HEK293 (cell line): ENCODE data around the gene FAM81A.

Source experiments
- CTCF ChIA-PET: fragments of 350-600 bp; formaldehyde crosslinking; extraction: SDS; loops from one replicate; lab custom pipeline; 2021; ENCODE audit warnings: antibody characterized with exemption; lab: Yijun Ruan, JAX
- POLR2A ChIA-PET: fragments of 300-600 bp; formaldehyde crosslinking; extraction: SDS; loops from one replicate; lab custom pipeline; 2020; ENCODE audit warnings: antibody characterized with exemption, inconsistent platforms; lab: Yijun Ruan, JAX
- H3K27ac ChIP-seq: fragments of 200-500 bp; sonication (Bioruptor generic); 2 replicates; pipeline ENCODE4 v1.5.1; 2014; ENCODE audit warnings: low read depth, low read length, control low read depth, inconsistent platforms; ENCODE audit errors: extremely low read depth
- H3K36me3 ChIP-seq, 2 experiments: fragments of 200-500 bp in 1 of 2; sonication (Bioruptor generic) in 1 of 2; 1 replicate in 1 of 2; 2 replicates in 1 of 2; pipeline ENCODE4 v1.5.1; 2014 to 2017; ENCODE audit warnings: inconsistent platforms in 2 of 2, low read length in 2 of 2; ENCODE audit not compliant: control insufficient read depth in 2 of 2, insufficient read depth in 1 of 2
- H3K4me1 ChIP-seq: fragments of 200-500 bp; sonication (Bioruptor generic); 2 replicates; pipeline ENCODE4 v1.5.1; 2014; ENCODE audit warnings: mild to moderate bottlenecking, low read length, inconsistent platforms; ENCODE audit not compliant: control insufficient read depth, insufficient read depth
- H3K4me3 ChIP-seq: 2 replicates; pipeline ENCODE4 v1.5.1; 2011; ENCODE audit warnings: low read depth, mild to moderate bottlenecking, control low read depth, low read length, moderate library complexity
- H3K9me3 ChIP-seq: fragments of 200-500 bp; sonication (Bioruptor generic); 2 replicates; pipeline ENCODE4 v1.5.1; 2014; ENCODE audit warnings: low read depth, low read length, inconsistent platforms; ENCODE audit not compliant: control insufficient read depth, insufficient read depth
- ATF2 ChIP-seq: fragments of 450-650 bp; formaldehyde crosslinking; IDR thresholded peaks from 2 replicates; pipeline ENCODE4 v1.5.1; 2016; ENCODE audit warnings: missing biosample characterization, missing genetic modification characterization, low read depth
- GLIS1 ChIP-seq: fragments of 450-650 bp; formaldehyde crosslinking; IDR thresholded peaks from 2 replicates; pipeline ENCODE4 v1.5.1; 2016; ENCODE audit warnings: missing biosample characterization, missing genetic modification characterization
- KLF8 ChIP-seq: fragments of 450-650 bp; formaldehyde crosslinking; IDR thresholded peaks from 2 replicates; pipeline ENCODE4 v1.5.1; 2016; ENCODE audit warnings: missing biosample characterization, missing genetic modification characterization
- MZF1 ChIP-seq: fragments of 450-650 bp; formaldehyde crosslinking; IDR thresholded peaks from 2 replicates; pipeline ENCODE4 v1.5.1; 2017; ENCODE audit warnings: missing biosample characterization, missing genetic modification characterization, borderline replicate concordance
- SETDB1 ChIP-seq: IDR thresholded peaks from one replicate; pipeline ENCODE4 v1.6.1; 2017; ENCODE audit warnings: mild to moderate bottlenecking, low read length, moderate library complexity, mixed read lengths; ENCODE audit not compliant: insufficient read length
- YY2 ChIP-seq: fragments of 450-650 bp; formaldehyde crosslinking; IDR thresholded peaks from 2 replicates; pipeline ENCODE4 v1.5.1; 2016; ENCODE audit warnings: missing biosample characterization, missing genetic modification characterization
- ZBTB6 ChIP-seq: fragments of 450-650 bp; formaldehyde crosslinking; IDR thresholded peaks from 2 replicates; pipeline ENCODE4 v1.5.1; 2017; ENCODE audit warnings: missing biosample characterization, missing genetic modification characterization
- ZFP41 ChIP-seq: fragments of 450-650 bp; formaldehyde crosslinking; IDR thresholded peaks from 2 replicates; pipeline ENCODE4 v1.5.1; 2016; ENCODE audit warnings: missing biosample characterization, missing genetic modification characterization, borderline replicate concordance
- ZNF112 ChIP-seq: fragments of 450-650 bp; formaldehyde crosslinking; IDR thresholded peaks from 2 replicates; pipeline ENCODE4 v1.5.0; 2017; ENCODE audit warnings: missing biosample characterization, missing genetic modification characterization
- ZNF133 ChIP-seq: fragments of 450-650 bp; formaldehyde crosslinking; IDR thresholded peaks from 2 replicates; pipeline ENCODE4 v1.5.1; 2016; ENCODE audit warnings: missing biosample characterization, missing genetic modification characterization
- ZNF175 ChIP-seq: fragments of 450-650 bp; formaldehyde crosslinking; IDR thresholded peaks from 2 replicates; pipeline ENCODE4 v1.5.1; 2016; ENCODE audit warnings: missing biosample characterization, missing genetic modification characterization
- ZNF19 ChIP-seq: fragments of 450-650 bp; formaldehyde crosslinking; IDR thresholded peaks from 2 replicates; pipeline ENCODE4; 2016; ENCODE audit warnings: missing biosample characterization, missing genetic modification characterization, low read depth
- ZNF239 ChIP-seq: fragments of 450-650 bp; formaldehyde crosslinking; IDR thresholded peaks from 2 replicates; pipeline ENCODE4 v1.5.1; 2016; ENCODE audit warnings: missing biosample characterization, missing genetic modification characterization
- ZNF335 ChIP-seq: fragments of 450-650 bp; formaldehyde crosslinking; conservative IDR thresholded peaks from 2 replicates; pipeline ENCODE4 v1.5.1; 2016; ENCODE audit warnings: missing biosample characterization, missing genetic modification characterization
- ZNF350 ChIP-seq: fragments of 450-650 bp; formaldehyde crosslinking; IDR thresholded peaks from 2 replicates; pipeline ENCODE4 v1.5.0; 2017; ENCODE audit warnings: missing biosample characterization, mild to moderate bottlenecking, missing genetic modification characterization
- ZNF404 ChIP-seq: fragments of 450-650 bp; formaldehyde crosslinking; IDR thresholded peaks from 2 replicates; pipeline ENCODE4 v1.5.1; 2017; ENCODE audit warnings: missing biosample characterization, missing genetic modification characterization
- ZNF473 ChIP-seq: fragments of 450-650 bp; formaldehyde crosslinking; IDR thresholded peaks from 2 replicates; pipeline ENCODE4 v1.5.1; 2017; ENCODE audit warnings: missing biosample characterization, missing genetic modification characterization
- ZNF530 ChIP-seq: fragments of 450-650 bp; formaldehyde crosslinking; IDR thresholded peaks from 2 replicates; pipeline ENCODE4 v1.5.1; 2016; ENCODE audit warnings: low read depth, missing biosample characterization, missing genetic modification characterization
- ZNF626 ChIP-seq: fragments of 450-650 bp; sonication (Bioruptor Pico); formaldehyde crosslinking; IDR thresholded peaks from 2 replicates; pipeline ENCODE4 v1.5.1; 2018; ENCODE audit warnings: missing biosample characterization, missing genetic modification characterization, inconsistent platforms
- ZNF701 ChIP-seq: fragments of 450-650 bp; formaldehyde crosslinking; IDR thresholded peaks from 2 replicates; pipeline ENCODE4 v1.5.1; 2016; ENCODE audit warnings: missing biosample characterization, missing genetic modification characterization
- ZNF837 ChIP-seq: fragments of 450-650 bp; formaldehyde crosslinking; IDR thresholded peaks from 2 replicates; pipeline ENCODE4 v1.5.1; 2016; ENCODE audit warnings: missing biosample characterization, missing genetic modification characterization
- ZSCAN18 ChIP-seq: fragments of 450-650 bp; formaldehyde crosslinking; IDR thresholded peaks from 2 replicates; pipeline ENCODE4 v1.5.1; 2016; ENCODE audit warnings: missing biosample characterization, missing genetic modification characterization
- ZSCAN5A ChIP-seq: fragments of 450-650 bp; formaldehyde crosslinking; IDR thresholded peaks from 2 replicates; pipeline ENCODE4 v1.5.1; 2016; ENCODE audit warnings: missing biosample characterization, missing genetic modification characterization

Gene FAM81A

GRCh38 chr15:59392299-59392698 is 45.7 kb upstream of the FAM81A start:
- H3K27ac ChIP-seq, result no peak overlapping the region
- no peak for TF ChIP-seq ZNF404 (tag by site-specific recombination)
- TF ChIP-seq ATF2 (tag by site-specific recombination), result no peak
- no peak for TF ChIP-seq ZSCAN18 (tag by site-specific recombination)
- ChIA-PET POLR2A (no interaction called here), CTCF (interaction anchor here (0.6 kb wide), 1 partner anchor 9 kb away, joined by 3 read pairs; no protein-coding TSS in a partner anchor)
- no peaks in the 10 kb centered on the region for H3K9me3 ChIP-seq
- H3K4me3 ChIP-seq, result no peak overlapping the region
- no peaks in the 10 kb centered on the region for H3K4me1 ChIP-seq
- H3K36me3 ChIP-seq, result no peaks in the 10 kb centered on the region

GRCh38 chr15:59394166-59394661 is 43.8 kb upstream of the FAM81A start:
- ChIA-PET POLR2A (no interaction called here), CTCF (interaction anchor here (1.0 to 1.2 kb wide), 2 partner anchors 20 to 108 kb away, joined by 3 to 5 read pairs; no protein-coding TSS in a partner anchor)
- Histone ChIP-seq H3K4me3 (no peak overlapping the region), H3K9me3 (no peaks in the 10 kb centered on the region), H3K4me1 (no peaks in the 10 kb centered on the region), H3K36me3 (no peaks in the 10 kb centered on the region), H3K27ac (no peak overlapping the region)
- TF ChIP-seq GLIS1 (tag by site-specific recombination) (no peak), ZNF19 (tag by site-specific recombination) (no peak), ZNF112 (no peak), ZNF335 (tag by site-specific recombination) (no peak), YY2 (tag by site-specific recombination) (no peak), ZNF133 (tag by site-specific recombination) (no peak), ZNF473 (tag by site-specific recombination) (no peak), ZNF239 (tag by site-specific recombination) (no peak), ZNF175 (tag by site-specific recombination) (no peak)
- TF ChIP-seq, all 188 proteins: peak for 0

- no peak for TF ChIP-seq ZNF837 (tag by site-specific recombination)
- TF ChIP-seq ZBTB6, result no peak
- TF ChIP-seq SETDB1, result no peak
- TF ChIP-seq MZF1 (tag by site-specific recombination), result no peak
- TF ChIP-seq KLF8 (tag by site-specific recombination), result no peak
- TF ChIP-seq ZNF701, result no peak
- no peak for TF ChIP-seq ZNF530 (tag by site-specific recombination)
- TF ChIP-seq ZSCAN5A, result no peak
- no peak for TF ChIP-seq ZNF626 (tag by site-specific recombination)
- TF ChIP-seq ZNF350 (tag by site-specific recombination), result no peak
- no peak for TF ChIP-seq ZFP41
- TF ChIP-seq, all 188 proteins: peak for 0
- no peaks in the 10 kb centered on the region for H3K36me3 ChIP-seq
- no peak overlapping the region for H3K4me3 ChIP-seq
- no peak overlapping the region for H3K27ac ChIP-seq
- no peaks in the 10 kb centered on the region for H3K4me1 ChIP-seq
- no peaks in the 10 kb centered on the region for H3K9me3 ChIP-seq
- POLR2A ChIA-PET, result no interaction called here
- CTCF ChIA-PET, result interaction anchor here (0.5 kb wide), 1 partner anchor 207 kb away, joined by 3 read pairs; no protein-coding TSS in a partner anchor
These were observed 41.8 kb upstream of the FAM81A start for GRCh38 chr15:59396211-59396610.
